HCT116 (cell line): ENCODE measurements around the gene CDCA7.

ENCODE experiments used
- CTCF ChIP-seq, 3 experiments: fragments of 200-600 bp in 1 of 3; sonication (generic) in 1 of 3; IDR thresholded peaks in 2 of 3; conservative IDR thresholded peaks in 1 of 3; 2 replicates each; pipeline ENCODE4 v1.5.1; 2012 to 2017; ENCODE audit warnings: low read depth in 2 of 3, low read length in 2 of 3, antibody characterized with exemption in 1 of 3, borderline replicate concordance in 1 of 3, control low read depth in 1 of 3, mild to moderate bottlenecking in 1 of 3, mixed read lengths in 1 of 3, mixed run types in 1 of 3, moderate library complexity in 1 of 3; ENCODE audit not compliant: insufficient read depth in 1 of 3
- EZH2 ChIP-seq: fragments of 200-600 bp; sonication (generic); IDR thresholded peaks from 2 replicates; pipeline ENCODE4 v1.6.1; 2017; ENCODE audit warnings: antibody characterized with exemption, mixed run types
- MAX ChIP-seq: IDR thresholded peaks from 2 replicates; pipeline ENCODE4 v1.6.1; 2012
- POLR2A ChIP-seq: IDR thresholded peaks from 2 replicates; pipeline ENCODE4 v1.7.0; 2011; ENCODE audit warnings: borderline replicate concordance; ENCODE audit not compliant: insufficient read depth, insufficient read length; ENCODE audit errors: extremely low read depth
- POLR2AphosphoS5 ChIP-seq: IDR thresholded peaks from 2 replicates; pipeline ENCODE4 v1.6.1; 2011; ENCODE audit warnings: mild to moderate bottlenecking, low read depth, low read length, moderate library complexity
- RAD21 ChIP-seq: IDR thresholded peaks from 2 replicates; pipeline ENCODE4 v1.6.1; 2012; ENCODE audit warnings: low read depth, mild to moderate bottlenecking
- SP1 ChIP-seq: IDR thresholded peaks from 2 replicates; pipeline ENCODE4 v1.6.1; 2012; ENCODE audit warnings: low read depth
- ZFX ChIP-seq: fragments of 450-650 bp; IDR thresholded peaks from 2 replicates; pipeline ENCODE4 v1.6.1; 2017

GRCh38 chr2:173347305-173348168 lies 7.1 kb upstream of the CDCA7 start:
- no peak for TF ChIP-seq CTCF (IDR thresholded peaks at IDR 0.05 in 2 of 3, conservative IDR thresholded peaks at IDR 0.05 in 1 of 3; ENCODE audit: borderline replicate concordance in 1 of 3, insufficient read depth in 1 of 3, low read depth in 2 of 3, low read length in 2 of 3)
- no peak for TF ChIP-seq RAD21
- TF ChIP-seq POLR2AphosphoS5, result no peak
- TF ChIP-seq POLR2A, result no peak
- TF ChIP-seq MAX, result no peak
- no peak for TF ChIP-seq SP1
- no peak for TF ChIP-seq ZFX
- no peak for TF ChIP-seq EZH2
